Neural cell (in vitro differentiated cells): ENCODE data around the gene SRCAP. TPM values are rescaled to one million over a fixed set of nuclear protein-coding genes. Genes with fewer than 3 reads are reported as not detected.

Source experiments
- H2AFZ ChIP-seq: fragments of 200-600, 300-800 bp; sonication (generic), shearing (Covaris generic); 2 replicates; pipeline ENCODE4 v1.6.0; 2014; ENCODE audit warnings: low read depth, mild to moderate bottlenecking, antibody characterized with exemption, low read length, moderate library complexity
- H3F3A ChIP-seq: fragments of 200-600 bp; shearing (Covaris generic); 2 replicates; pipeline ENCODE4 v1.6.1; 2016; ENCODE audit warnings: mild to moderate bottlenecking, moderate library complexity, mixed read lengths, antibody characterized with exemption, low read length; ENCODE audit not compliant: insufficient read depth, poor library complexity, severe bottlenecking
- H3K27ac ChIP-seq: fragments of 200-600, 300-800 bp; sonication (generic), shearing (Covaris generic); 2 replicates; pipeline ENCODE4 v1.5.1; 2014; ENCODE audit warnings: mild to moderate bottlenecking, low read length, moderate library complexity
- H3K27me3 ChIP-seq: fragments of 300-800, 200-600 bp; sonication (generic), shearing (Covaris generic); 2 replicates; pipeline ENCODE4 v1.6.0; 2014; ENCODE audit warnings: mild to moderate bottlenecking, low read depth, low read length, moderate library complexity; ENCODE audit not compliant: insufficient read depth
- H3K36me3 ChIP-seq: fragments of 300-800, 200-600 bp; sonication (generic), shearing (Covaris generic); 2 replicates; pipeline ENCODE4 v1.5.1; 2014; ENCODE audit warnings: mild to moderate bottlenecking, antibody characterized with exemption, low read length, moderate library complexity; ENCODE audit not compliant: insufficient read depth
- H3K4me2 ChIP-seq: fragments of 300-800, 200-600 bp; sonication (generic), shearing (Covaris generic); 2 replicates; pipeline ENCODE4 v1.6.0; 2014; ENCODE audit warnings: mild to moderate bottlenecking, low read length
- H3K4me3 ChIP-seq: fragments of 300-800, 200-600 bp; sonication (generic), shearing (Covaris generic); 2 replicates; pipeline ENCODE4 v1.5.1; 2014; ENCODE audit warnings: mild to moderate bottlenecking, low read length, moderate library complexity
- H3K79me2 ChIP-seq: fragments of 200-600 bp; shearing (Covaris generic); replicated peaks from 2 replicates; pipeline ENCODE4 v1.6.0; 2014; ENCODE audit warnings: mild to moderate bottlenecking, low read length, moderate library complexity; ENCODE audit not compliant: insufficient read depth
- H3K9ac ChIP-seq: fragments of 300-800, 200-600 bp; sonication (generic), shearing (Covaris generic); 2 replicates; pipeline ENCODE4 v1.6.1; 2016; ENCODE audit warnings: mild to moderate bottlenecking, low read length, mixed read lengths
- H3K9me2 ChIP-seq: fragments of 200-600 bp; shearing (Covaris generic); 2 replicates; pipeline ENCODE4 v1.6.1; 2016; ENCODE audit warnings: mild to moderate bottlenecking, low read length, mixed read lengths; ENCODE audit not compliant: insufficient read depth
- H3K9me3 ChIP-seq: fragments of 200-600, 300-800 bp; sonication (generic), shearing (Covaris generic); 2 replicates; pipeline ENCODE4 v1.6.1; 2016; ENCODE audit warnings: mild to moderate bottlenecking, mixed run types, low read length, moderate library complexity, mixed read lengths
- H4K20me1 ChIP-seq: fragments of 200-600 bp; shearing (Covaris generic); 2 replicates; pipeline ENCODE4 v1.6.1; 2016; ENCODE audit warnings: mild to moderate bottlenecking, mixed run types; ENCODE audit not compliant: insufficient read depth
- EP300 ChIP-seq: fragments of 450-650 bp; conservative IDR thresholded peaks from 2 replicates; pipeline ENCODE4 v1.6.1; 2014; ENCODE audit warnings: antibody characterized with exemption, mild to moderate bottlenecking, moderate library complexity; ENCODE audit not compliant: poor library complexity, severe bottlenecking
- EZH2 ChIP-seq: fragments of 200-600, 300-800 bp; shearing (Covaris generic), sonication (generic); IDR thresholded peaks from 2 replicates; pipeline ENCODE4 v1.6.1; 2014; ENCODE audit warnings: antibody characterized with exemption, low read length, borderline replicate concordance, mild to moderate bottlenecking; ENCODE audit not compliant: insufficient read depth, poor library complexity, severe bottlenecking
- MXI1 ChIP-seq: fragments of 450-650 bp; conservative IDR thresholded peaks from 2 replicates; pipeline ENCODE4 v1.6.1; 2014; ENCODE audit warnings: antibody characterized with exemption, mild to moderate bottlenecking; ENCODE audit not compliant: poor library complexity, severe bottlenecking
- POLR2AphosphoS5 ChIP-seq: IDR thresholded peaks from 2 replicates; pipeline ENCODE4 v1.6.1; 2012
- RAD21 ChIP-seq: fragments of 450-650 bp; conservative IDR thresholded peaks from 2 replicates; pipeline ENCODE4 v1.6.1; 2014; ENCODE audit warnings: antibody characterized with exemption, mild to moderate bottlenecking, moderate library complexity
- SMC3 ChIP-seq: fragments of 450-650 bp; conservative IDR thresholded peaks from 2 replicates; pipeline ENCODE4 v1.6.1; 2014; ENCODE audit warnings: antibody characterized with exemption, mild to moderate bottlenecking, moderate library complexity; ENCODE audit not compliant: poor library complexity
- TAF1 ChIP-seq: IDR thresholded peaks from 2 replicates; pipeline ENCODE4 v1.6.1; 2012; ENCODE audit warnings: low read depth
- polyA plus RNA-seq: library from polyadenylated mRNA; depleted of rRNA; stranded (reverse); fragments of >200 nt; gene quantifications from 2 replicates; pipeline ENCODE4 v1.2.3, GENCODE V29; 2014
- TF ChIP-seq, protein P1 (sequence below): fragments of 450-650 bp; IDR thresholded peaks from 2 replicates; pipeline ENCODE4 v1.5.1; 2014; ENCODE audit warnings: antibody characterized with exemption, mild to moderate bottlenecking, moderate library complexity; ENCODE audit not compliant: poor library complexity, severe bottlenecking
- TF ChIP-seq, protein P2 (sequence below): IDR thresholded peaks from 2 replicates; pipeline ENCODE4 v1.6.1; 2012; ENCODE audit warnings: borderline replicate concordance

Gene SRCAP
- polyA plus RNA-seq, 1 donor from 2014 or later = 0.76 TPM

DNA sequence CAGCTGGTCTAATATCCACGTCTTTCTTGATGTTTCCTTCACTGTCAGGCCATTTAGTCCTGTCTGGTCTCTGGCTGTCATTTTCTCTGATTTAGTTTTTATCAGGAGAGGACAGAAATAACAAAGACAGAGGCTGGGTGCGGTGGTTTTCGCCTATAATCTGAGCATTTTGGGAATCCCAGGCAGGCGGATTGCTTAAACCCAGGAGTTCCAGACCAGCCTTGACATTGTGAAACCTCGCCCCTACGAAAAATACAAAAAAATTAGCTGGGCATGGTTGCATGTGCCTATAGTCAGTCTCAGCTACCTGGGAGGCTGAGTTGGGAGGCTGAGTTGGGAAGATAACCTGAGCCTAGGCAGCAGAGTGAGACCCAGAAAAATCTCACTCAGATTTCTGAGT is 7.1 kb downstream of the SRCAP start:
- Histone ChIP-seq H2AFZ (no peak overlapping the region), H3K9me3 (no peaks in the 10 kb centered on the region), H3K4me2 (no peak overlapping the region), H3K36me3 (peaks cover 11% of the 10 kb centered on the region), H3K27me3 (no peaks in the 10 kb centered on the region), H3K9me2 (no peaks in the 10 kb centered on the region), H3K9ac (no peak overlapping the region), H3K79me2 (peaks cover 7% of the 10 kb centered on the region), H3K27ac (no peak overlapping the region), H3K4me3 (no peak overlapping the region), H3F3A (no peaks in the 10 kb centered on the region), H4K20me1 (no peaks in the 10 kb centered on the region)
- TF ChIP-seq, protein P1, sequence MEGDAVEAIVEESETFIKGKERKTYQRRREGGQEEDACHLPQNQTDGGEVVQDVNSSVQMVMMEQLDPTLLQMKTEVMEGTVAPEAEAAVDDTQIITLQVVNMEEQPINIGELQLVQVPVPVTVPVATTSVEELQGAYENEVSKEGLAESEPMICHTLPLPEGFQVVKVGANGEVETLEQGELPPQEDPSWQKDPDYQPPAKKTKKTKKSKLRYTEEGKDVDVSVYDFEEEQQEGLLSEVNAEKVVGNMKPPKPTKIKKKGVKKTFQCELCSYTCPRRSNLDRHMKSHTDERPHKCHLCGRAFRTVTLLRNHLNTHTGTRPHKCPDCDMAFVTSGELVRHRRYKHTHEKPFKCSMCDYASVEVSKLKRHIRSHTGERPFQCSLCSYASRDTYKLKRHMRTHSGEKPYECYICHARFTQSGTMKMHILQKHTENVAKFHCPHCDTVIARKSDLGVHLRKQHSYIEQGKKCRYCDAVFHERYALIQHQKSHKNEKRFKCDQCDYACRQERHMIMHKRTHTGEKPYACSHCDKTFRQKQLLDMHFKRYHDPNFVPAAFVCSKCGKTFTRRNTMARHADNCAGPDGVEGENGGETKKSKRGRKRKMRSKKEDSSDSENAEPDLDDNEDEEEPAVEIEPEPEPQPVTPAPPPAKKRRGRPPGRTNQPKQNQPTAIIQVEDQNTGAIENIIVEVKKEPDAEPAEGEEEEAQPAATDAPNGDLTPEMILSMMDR = no peak
- TF ChIP-seq TAF1 (no peak), POLR2AphosphoS5 (no peak), SMC3 (no peak), MXI1 (no peak), RAD21 (no peak), EZH2 (no peak), EP300 (no peak)
- TF ChIP-seq, protein P2, sequence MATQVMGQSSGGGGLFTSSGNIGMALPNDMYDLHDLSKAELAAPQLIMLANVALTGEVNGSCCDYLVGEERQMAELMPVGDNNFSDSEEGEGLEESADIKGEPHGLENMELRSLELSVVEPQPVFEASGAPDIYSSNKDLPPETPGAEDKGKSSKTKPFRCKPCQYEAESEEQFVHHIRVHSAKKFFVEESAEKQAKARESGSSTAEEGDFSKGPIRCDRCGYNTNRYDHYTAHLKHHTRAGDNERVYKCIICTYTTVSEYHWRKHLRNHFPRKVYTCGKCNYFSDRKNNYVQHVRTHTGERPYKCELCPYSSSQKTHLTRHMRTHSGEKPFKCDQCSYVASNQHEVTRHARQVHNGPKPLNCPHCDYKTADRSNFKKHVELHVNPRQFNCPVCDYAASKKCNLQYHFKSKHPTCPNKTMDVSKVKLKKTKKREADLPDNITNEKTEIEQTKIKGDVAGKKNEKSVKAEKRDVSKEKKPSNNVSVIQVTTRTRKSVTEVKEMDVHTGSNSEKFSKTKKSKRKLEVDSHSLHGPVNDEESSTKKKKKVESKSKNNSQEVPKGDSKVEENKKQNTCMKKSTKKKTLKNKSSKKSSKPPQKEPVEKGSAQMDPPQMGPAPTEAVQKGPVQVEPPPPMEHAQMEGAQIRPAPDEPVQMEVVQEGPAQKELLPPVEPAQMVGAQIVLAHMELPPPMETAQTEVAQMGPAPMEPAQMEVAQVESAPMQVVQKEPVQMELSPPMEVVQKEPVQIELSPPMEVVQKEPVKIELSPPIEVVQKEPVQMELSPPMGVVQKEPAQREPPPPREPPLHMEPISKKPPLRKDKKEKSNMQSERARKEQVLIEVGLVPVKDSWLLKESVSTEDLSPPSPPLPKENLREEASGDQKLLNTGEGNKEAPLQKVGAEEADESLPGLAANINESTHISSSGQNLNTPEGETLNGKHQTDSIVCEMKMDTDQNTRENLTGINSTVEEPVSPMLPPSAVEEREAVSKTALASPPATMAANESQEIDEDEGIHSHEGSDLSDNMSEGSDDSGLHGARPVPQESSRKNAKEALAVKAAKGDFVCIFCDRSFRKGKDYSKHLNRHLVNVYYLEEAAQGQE = no peak

DNA sequence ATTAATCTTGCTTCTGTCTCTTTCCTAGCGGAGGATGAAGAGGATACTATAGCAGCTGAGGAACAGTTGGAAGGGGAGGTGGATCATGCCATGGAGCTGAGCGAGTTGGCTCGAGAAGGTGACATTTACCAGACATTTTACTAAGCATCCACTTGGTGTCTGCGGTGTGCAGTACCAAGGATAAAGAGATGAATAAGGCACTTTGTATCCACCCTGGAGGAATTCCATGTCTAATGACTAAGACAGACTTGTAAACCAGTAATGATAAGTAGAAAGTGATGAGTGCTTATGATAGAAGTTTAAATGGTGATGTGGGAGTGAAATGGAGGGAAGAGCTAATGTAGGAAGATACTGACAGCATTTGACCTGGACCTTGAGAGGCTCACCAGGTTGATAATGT is 12.0 kb downstream of the SRCAP start:
- Histone ChIP-seq H3K36me3 (peaks cover 10% of the 10 kb centered on the region), H3K27me3 (no peaks in the 10 kb centered on the region), H4K20me1 (no peaks in the 10 kb centered on the region), H3K27ac (no peak overlapping the region), H3F3A (no peaks in the 10 kb centered on the region), H3K9ac (no peak overlapping the region), H3K4me2 (no peak overlapping the region), H3K9me2 (no peaks in the 10 kb centered on the region), H2AFZ (no peak overlapping the region), H3K4me3 (no peak overlapping the region), H3K79me2 (no peaks in the 10 kb centered on the region), H3K9me3 (no peaks in the 10 kb centered on the region)
- TF ChIP-seq POLR2AphosphoS5 (no peak), RAD21 (no peak), EZH2 (no peak), EP300 (no peak), SMC3 (no peak), MXI1 (no peak), TAF1 (no peak)
- TF ChIP-seq, protein P2 = no peak
- TF ChIP-seq, protein P1 = no peak
